IMR-90 (cell line): ENCODE data around the gene MADCAM1.

Source experiments
- BHLHE40 ChIP-seq: fragments of 150-350 bp; IDR thresholded peaks from 2 replicates; pipeline ENCODE4 v1.6.1; 2016; ENCODE audit warnings: mild to moderate bottlenecking, low read depth, low read length
- CEBPB ChIP-seq: IDR thresholded peaks from 2 replicates; pipeline ENCODE4 v1.6.1; 2012; ENCODE audit warnings: low read depth, low read length, improper control_type of control experiment
- CHD1 ChIP-seq: IDR thresholded peaks from 2 replicates; pipeline ENCODE4 v1.6.1; 2012; ENCODE audit warnings: low read depth, low read length, improper control_type of control experiment
- POLR2A ChIP-seq: IDR thresholded peaks from 2 replicates; pipeline ENCODE4 v1.6.1; 2012; ENCODE audit warnings: mild to moderate bottlenecking, low read depth, low read length
- RAD21 ChIP-seq: IDR thresholded peaks from 2 replicates; pipeline ENCODE4 v1.6.1; 2012; ENCODE audit warnings: low read length, improper control_type of control experiment
- RCOR1 ChIP-seq: IDR thresholded peaks from 2 replicates; pipeline ENCODE4 v1.6.1; 2012; ENCODE audit warnings: mild to moderate bottlenecking, low read length, improper control_type of control experiment; ENCODE audit not compliant: insufficient replicate concordance
- SMC3 ChIP-seq: fragments of 150-350 bp; IDR thresholded peaks from 2 replicates; pipeline ENCODE4 v1.6.1; 2016; ENCODE audit warnings: low read depth, mild to moderate bottlenecking, antibody characterized with exemption, low read length, moderate library complexity
- TF ChIP-seq, protein P1 (sequence below): conservative IDR thresholded peaks from 2 replicates; pipeline ENCODE4 v1.5.1; 2012; ENCODE audit warnings: mild to moderate bottlenecking, low read depth, low read length, improper control_type of control experiment
- TF ChIP-seq, protein P2 (sequence below): fragments of 150-350 bp; IDR thresholded peaks from 2 replicates; pipeline ENCODE4 v1.6.1; 2016; ENCODE audit warnings: low read depth, mild to moderate bottlenecking, low read length, moderate library complexity, borderline replicate concordance

DNA sequence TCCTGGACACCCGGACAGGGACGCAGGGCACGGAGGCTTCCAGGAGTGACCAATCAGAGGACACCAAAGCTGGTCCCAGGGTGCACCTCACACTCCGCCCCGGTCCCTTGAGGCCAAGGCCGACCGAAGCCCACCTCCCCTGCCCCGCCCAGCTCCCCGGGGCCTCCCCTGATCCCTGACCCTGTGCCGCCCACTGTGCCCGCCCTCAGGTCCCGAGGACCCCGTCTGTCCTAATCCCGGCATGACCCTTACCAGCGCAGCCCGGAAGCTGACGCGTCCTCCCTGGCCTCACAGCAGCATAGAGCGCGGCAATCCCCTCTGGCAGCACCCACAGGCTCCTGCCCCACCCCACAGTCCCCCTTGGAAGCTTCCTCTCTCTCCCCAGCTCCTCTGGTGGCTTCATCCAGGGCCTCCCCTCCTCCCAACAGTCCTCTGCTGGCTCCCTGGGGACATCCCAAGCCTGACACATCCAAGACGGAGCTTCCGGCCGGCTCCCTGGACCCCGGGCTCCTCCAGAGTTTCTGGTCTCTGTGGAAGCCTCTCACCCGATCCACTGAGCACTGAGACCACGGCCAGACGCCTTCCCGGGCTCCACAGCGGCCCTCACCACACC, 27.9 kb downstream of the MADCAM1 start:
- TF ChIP-seq CEBPB (no peak), BHLHE40 (no peak), RCOR1 (no peak), SMC3 (no peak), POLR2A (no peak), CHD1 (no peak), RAD21 (no peak)
- TF ChIP-seq, protein P1, sequence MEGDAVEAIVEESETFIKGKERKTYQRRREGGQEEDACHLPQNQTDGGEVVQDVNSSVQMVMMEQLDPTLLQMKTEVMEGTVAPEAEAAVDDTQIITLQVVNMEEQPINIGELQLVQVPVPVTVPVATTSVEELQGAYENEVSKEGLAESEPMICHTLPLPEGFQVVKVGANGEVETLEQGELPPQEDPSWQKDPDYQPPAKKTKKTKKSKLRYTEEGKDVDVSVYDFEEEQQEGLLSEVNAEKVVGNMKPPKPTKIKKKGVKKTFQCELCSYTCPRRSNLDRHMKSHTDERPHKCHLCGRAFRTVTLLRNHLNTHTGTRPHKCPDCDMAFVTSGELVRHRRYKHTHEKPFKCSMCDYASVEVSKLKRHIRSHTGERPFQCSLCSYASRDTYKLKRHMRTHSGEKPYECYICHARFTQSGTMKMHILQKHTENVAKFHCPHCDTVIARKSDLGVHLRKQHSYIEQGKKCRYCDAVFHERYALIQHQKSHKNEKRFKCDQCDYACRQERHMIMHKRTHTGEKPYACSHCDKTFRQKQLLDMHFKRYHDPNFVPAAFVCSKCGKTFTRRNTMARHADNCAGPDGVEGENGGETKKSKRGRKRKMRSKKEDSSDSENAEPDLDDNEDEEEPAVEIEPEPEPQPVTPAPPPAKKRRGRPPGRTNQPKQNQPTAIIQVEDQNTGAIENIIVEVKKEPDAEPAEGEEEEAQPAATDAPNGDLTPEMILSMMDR, result no peak
- TF ChIP-seq, protein P2, sequence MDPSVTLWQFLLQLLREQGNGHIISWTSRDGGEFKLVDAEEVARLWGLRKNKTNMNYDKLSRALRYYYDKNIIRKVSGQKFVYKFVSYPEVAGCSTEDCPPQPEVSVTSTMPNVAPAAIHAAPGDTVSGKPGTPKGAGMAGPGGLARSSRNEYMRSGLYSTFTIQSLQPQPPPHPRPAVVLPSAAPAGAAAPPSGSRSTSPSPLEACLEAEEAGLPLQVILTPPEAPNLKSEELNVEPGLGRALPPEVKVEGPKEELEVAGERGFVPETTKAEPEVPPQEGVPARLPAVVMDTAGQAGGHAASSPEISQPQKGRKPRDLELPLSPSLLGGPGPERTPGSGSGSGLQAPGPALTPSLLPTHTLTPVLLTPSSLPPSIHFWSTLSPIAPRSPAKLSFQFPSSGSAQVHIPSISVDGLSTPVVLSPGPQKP, result no peak
